Stromal cell of bone marrow (primary cell): Measurements from ENCODE around the gene MAP3K4.
"Not testable (repeated sequence)": the region's sequence is repeated elsewhere in the genome, so short reads cannot be mapped to it uniquely, and the experiment has no call there.

ENCODE experiments used
- DNase-seq: peaks from one replicate; pipeline ENCODE4 v3.0.0-alpha.2; 2012; ENCODE audit warnings: low read depth

Gene MAP3K4

DNA sequence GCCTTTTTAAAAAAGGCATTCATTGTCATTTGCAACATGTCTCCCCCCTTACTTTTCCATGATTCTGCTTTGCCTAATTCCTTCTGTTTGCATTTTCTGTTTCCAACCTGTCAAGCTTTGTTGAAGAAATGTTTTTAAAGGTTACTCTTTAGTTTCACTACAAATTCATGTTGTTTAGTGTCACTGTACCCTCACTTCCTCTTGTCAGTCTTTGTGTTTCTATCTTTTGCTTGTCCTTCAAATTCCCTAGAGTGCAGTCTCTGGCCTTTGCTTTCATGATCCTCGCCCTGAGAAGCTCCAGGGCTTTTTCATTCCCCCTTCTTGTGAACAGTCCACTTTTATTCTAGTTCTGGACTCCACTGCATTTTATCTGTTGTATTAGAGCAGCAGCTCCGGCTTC, 90.6 kb downstream of the MAP3K4 start:
- DNase-seq = no peak

DNA sequence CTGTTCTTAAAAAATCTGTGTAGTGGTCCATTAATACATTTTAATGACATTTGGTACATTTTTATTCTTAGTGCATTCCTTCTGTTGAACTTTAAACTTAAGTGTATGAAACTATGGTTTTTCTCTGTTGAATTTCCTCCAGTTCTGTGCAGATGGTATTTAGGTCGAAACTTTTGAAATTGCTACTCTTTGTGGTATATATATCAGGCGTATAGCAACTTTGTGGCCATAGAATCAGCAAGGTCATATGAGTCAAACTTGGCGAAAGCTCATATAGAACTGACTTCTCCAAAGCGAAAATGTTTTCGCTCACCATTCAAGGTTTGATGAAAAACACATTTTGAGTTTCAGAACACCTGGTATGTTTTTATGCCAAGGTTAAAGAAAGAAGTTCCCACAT, 93.7 kb downstream of the MAP3K4 start:
- DNase-seq = no peak

DNA sequence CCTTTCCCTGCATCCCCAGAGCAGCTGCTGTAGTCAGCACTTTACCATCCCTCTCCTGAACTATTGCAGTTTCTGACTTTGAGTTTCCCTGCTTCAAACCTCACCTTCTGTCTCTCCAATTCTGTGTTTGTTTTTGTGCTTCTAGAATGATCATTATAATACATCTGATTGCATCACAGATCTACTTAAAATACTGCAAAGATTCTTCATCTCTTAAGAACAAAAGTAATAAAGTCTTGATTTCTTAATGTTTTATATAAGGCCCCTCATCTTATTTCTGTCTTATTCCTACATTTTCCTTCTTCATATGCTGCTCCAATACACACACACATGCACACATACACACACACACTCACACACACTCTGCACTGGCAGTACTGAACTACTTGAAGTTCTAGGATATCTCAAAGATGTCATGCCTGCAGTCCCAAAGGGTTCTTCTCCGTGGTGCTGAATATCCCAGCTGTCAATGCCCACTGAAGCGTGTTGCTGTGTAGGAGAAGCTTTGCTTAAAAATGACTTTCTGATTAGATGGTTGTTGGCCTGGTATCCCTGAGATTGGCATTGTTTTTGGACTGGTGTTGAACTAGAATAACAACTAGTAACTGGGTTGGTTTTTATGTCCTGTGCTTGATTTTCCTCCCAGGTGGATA, 97.2 kb downstream of the MAP3K4 start:
- DNase-seq = no peak

DNA sequence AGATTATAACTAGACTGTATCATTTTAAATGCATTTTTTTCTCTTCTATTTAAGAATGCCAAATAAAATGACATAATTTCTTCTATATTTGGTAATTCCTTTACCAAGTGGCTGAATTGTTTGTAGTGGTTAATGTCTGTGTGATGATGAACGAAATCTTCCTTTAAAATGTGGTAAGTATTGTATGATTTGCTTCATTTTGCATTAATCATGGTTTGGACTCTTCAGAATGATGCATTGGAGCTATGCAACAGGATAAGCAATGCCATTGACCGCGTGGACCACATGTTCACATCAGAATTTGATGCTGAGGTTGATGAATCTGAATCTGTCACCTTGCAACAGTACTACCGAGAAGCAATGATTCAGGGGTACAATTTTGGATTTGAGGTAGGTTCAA, 99.6 kb downstream of the MAP3K4 start:
- DNase-seq = no peak

DNA sequence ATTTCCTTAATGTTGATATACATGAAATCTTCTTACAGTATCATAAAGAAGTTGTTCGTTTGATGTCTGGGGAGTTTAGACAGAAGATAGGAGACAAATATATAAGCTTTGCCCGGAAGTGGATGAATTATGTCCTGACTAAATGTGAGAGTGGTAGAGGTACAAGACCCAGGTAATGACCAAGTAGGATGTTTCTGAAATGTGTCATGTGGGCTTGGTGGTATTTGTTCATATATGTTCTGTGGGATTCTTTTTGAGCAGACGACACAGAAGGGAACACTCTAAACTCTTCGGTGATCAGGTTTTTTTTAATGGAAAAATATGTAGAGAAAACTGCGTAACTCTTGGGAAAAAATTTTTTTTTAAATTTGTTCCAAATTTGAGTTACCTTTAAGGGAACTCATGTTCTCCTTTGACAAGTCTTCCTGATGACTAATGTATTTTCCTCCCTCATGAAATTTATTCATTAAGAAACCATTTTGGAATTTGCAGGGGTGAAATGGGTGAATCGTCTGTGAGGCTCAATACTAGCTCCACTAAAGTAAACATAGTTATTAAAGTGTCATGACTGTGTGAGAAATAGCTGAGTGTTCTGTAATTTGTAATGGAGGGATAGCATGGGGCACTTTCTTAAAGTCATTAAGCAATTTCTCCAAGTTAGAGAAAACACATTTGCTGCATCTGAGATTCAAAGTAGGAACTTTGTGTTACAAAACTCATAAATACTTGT, 100.6 kb downstream of the MAP3K4 start:
- no peak for DNase-seq

DNA sequence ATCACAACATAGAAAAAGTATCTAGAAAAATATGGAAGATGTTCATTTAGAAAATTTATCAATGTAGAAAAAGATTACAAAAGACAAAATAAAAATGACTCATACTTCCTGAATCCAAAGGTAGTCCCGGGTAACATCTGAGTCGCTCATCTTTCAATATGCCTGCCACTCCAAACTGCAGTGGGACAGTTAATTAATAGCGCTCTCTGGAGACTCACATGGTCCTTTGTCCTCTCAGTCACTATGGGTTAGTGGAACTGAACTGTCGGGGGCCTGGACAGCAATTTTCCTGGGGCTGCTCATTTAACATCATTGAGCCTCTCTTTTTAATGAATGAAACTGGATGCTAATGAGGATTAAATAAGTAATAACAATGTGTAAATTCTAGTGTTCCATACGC, 103.4 kb downstream of the MAP3K4 start:
- DNase-seq = no peak

DNA sequence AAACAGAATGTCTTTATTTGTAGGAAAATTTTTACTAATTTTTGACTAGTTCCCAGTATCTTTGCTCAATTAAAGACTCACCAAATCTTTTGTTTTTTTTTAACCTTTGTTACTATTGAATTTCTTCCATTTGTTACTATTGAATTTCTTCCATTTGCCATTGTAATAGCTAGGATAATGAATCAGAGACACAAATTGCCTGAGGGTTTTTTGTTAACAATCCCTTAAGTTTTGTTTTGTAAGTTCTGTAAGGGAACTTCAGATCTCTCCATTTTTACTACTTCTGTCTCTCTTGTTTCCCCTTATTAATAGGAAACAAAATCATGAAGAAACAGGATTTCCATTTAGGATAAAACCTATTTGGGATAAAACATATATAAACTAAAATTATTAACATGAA, 104.3 kb downstream of the MAP3K4 start:
- no peak for DNase-seq

DNA sequence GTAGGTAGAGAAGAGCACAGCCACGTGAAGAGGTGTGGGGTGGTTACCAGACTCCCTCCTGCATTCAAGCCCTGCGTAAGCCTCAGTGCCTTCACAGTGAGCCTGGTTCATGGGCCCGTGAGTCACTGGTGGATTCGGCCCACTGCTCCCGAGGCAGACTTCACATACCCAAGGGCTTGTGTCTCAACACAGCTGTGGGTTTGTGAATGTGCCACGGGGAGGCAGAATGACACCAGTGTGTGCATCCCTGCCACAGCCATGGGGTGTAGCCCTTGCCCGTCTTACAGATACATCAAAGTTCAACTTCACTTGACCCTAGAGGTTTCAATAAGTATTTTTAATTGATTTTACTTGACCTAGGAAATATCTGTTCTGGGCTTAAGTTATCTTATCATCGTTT, 108.5 kb downstream of the MAP3K4 start:
- no peak for DNase-seq

DNA sequence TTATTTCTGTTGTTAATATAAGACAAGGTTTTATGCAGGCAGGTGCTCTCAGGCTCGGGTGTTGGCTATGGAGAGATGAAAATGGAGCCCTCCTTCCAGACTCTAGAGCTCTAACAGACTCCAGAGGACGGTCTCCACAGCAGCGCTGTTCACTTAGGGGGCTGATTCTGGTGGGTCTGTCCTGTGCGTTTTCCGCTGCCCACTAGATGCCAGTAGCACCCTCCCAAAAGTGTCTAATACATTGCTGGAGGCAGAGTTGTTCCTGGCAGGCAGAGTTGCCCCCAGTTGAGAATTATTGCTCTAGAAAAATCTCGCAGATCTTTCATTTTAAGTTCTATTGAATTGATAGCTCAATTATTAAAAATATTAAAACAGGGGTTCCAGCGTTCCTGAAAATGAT, 109.9 kb downstream of the MAP3K4 start:
- DNase-seq = no peak

DNA sequence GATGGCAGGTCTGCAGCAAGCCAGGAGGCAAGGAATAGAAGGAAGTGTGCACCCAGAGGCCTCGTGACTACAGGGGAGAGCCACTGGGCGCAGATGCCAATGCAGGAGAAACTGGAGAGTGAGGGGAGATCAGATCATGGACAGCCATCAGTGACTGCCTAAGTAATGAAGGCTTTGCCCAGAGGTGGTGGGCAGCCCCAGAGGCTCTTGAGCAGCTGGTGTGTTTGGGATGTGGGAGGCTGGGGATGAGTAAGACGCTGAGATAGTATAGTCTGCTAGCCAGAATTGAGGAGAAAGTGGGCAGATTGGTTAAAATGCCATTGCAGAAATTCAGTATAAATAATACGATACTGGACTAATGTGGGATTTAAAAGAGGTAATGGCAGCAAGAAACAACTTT, 111.9 kb downstream of the MAP3K4 start:
- DNase-seq = no peak

DNA sequence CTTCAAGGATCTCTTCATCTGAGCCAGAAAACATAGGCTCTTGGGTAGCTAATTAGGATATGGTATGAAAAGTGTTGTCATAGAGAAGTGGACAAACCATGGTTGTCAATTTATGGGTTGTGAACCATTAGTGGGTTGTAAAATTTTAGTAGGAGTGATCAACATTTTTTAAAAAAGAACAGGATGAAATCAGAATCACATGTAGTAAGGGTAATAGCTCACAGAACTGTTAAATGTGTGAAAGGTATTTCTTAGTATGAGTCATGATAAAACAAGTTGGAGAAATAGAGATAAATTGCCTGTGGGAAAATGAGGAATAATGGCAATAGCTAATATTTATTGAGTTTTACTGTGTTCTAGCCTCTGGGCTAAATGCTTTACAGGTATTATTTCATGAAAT, 113.4 kb downstream of the MAP3K4 start:
- DNase-seq = no peak

DNA sequence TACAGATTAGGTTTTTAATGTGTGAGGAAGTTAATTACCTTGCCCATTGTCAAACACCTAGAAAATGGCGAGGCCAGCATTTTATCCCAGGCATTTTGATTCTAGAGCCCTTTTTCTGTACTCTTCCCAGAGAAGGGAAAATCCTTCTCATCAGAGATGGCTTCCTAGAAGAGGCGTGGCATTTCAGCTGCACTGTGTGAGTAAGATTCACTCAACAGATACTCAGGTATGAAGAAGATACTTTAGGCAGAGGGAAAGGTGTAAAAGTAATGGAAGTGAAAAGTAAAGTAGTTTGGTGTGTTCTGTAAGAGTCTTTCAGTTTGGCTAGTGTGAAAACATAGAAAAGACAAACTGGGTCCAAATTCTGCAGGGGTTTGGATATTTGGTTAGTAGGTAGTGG, 113.8 kb downstream of the MAP3K4 start:
- no peak for DNase-seq

DNA sequence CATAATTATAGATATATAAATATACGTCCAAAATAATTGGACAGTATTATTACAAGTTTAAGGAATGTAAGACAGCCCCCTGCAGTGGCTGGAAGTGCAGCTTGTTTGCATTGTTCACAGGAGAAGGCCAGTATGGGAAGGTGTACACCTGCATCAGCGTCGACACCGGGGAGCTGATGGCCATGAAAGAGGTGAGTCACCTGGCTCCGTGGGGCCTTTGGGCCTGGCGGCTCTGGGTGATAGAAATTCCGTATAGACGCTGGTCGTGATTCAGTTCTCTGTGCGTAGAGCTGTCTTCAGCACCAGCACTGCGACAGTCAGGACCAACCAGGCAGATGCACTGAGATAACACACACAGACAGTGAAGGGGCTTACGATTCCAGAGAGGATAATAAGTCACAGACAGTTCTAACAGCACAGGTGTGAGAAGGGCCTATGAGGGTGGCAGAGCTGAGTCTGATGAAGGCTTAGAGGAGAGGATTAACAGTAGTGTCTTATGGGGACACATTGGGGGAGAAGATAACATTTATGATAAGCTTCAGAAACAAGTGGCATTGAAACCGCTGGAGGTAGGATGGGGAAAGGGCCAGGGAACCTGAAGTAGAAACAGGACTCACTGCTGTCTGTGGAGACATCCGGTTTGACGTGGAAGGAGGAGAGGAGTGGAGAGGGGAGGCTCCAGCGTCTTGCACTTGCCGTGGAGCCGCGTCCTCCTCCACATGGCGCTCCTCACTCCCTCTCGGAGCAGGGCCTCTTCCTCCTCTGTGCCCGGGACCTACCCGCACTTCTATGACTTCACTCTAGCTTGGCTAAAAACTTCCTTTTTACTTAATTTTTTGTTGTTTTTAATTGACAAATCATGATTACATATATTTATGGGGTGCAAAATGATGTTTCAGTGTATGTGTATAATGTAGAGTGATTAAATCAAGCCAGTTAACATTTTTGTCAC, 116.5 kb downstream of the MAP3K4 start:
- no peak for DNase-seq

DNA sequence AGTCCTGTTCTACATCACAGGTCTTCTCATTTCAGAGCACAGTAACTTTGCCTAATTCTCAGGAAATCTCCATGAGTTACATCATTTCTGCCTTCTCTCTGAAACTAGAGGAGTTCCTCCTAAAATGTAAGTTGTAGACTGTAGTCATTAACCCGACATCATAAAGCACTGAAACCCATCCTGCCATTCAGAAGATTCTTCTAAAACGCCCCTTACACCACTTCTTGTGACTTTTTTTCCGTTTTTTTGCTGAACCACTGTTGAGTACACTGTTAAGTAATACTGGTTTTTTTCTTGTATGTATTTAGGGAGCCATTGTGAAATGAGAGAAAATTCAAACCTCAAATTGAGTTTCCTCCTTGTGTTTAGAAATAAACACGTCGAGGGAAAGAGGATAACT, 117.3 kb downstream of the MAP3K4 start:
- no peak for DNase-seq

DNA sequence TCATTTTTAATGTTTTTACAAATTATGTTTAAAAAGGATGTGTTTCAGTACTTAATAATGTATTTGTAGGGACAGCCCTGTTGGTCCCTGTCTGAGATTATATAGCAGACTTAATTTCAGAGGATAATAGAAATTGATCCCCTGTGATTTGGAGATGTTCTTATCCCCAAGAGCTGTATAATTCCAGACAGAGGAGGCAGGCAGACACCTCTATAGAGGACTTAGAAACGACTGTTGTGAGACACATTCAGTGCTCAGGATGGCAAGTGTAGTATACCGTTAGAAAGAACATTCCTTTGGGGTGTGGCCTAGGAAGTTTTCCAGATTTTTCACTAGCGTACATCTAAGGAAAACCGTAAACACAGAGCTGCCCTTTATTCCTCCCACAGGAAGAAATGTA, 117.8 kb downstream of the MAP3K4 start:
- no peak for DNase-seq

DNA sequence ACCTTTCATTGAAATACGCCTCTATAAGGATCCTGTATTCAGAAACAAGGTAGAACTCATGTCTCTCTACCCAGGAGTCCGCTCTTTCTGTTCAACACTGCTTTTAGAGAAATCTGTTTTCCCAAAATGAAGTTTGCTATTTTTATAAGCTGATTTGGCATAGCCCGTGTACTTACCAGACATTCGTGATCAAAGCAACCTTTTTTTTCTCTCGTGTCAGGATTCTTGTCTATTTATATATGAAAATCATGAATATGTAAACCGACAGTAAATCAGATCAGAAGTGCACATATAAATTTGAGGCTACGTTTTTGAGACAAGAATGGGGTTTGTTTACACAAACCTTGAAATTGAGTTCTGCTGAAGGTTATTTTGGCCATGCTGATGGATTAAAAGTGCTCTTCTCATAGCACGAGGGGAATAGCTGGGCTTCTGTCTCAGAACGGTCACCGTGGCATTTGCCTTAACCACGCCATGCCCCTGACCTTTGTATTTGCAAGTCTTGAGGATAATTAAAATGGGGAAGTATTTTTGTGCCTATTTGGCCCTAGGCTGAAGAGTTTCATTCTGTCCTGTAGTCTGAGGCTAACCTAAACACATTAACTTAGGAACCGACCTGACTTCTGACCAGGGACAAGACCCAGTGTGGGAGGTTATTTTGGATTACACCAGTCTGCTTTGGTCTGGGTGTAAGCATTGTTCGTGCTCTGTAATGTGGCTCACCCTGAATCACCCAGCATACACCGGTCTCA, 118.6 kb downstream of the MAP3K4 start:
- no peak for DNase-seq

DNA sequence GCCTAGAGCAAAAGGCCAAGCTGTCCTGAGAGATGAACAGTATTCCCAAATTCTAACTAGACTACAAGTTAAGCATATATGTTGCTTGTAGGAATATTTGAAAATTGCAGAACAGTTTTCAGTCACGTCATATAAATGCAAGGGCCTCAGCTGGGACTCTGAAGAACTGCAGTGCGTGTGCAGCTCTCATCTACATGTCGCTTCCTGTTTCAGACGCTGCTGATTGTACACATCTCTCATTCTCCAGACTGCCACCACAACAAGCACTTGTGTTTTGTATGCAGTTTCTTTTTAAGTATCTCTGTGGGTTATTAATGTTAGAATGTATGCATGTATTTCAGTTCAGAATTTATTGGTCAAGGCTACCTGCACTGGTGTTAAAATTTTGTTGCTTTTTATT, 119.7 kb downstream of the MAP3K4 start:
- DNase-seq = no peak

DNA sequence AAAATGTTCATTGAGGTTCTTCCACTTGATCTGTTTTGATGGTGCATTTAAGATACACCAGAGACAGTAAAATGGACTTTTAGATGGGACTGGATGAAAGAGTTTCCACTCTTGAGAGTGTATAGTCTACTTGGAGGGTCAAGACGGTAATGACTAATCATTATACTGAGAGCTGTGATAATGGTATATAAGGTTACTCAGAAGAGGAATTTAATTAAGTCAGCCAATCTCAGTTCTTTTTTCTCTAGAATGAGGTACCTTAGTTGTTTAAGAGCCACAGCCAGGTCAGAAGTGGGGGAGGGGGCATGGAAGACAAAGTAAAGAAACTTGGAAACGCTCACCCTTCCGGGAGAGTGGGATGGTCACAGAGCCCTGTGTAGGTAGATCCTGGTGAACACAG, 123.9 kb downstream of the MAP3K4 start:
- no peak for DNase-seq

DNA sequence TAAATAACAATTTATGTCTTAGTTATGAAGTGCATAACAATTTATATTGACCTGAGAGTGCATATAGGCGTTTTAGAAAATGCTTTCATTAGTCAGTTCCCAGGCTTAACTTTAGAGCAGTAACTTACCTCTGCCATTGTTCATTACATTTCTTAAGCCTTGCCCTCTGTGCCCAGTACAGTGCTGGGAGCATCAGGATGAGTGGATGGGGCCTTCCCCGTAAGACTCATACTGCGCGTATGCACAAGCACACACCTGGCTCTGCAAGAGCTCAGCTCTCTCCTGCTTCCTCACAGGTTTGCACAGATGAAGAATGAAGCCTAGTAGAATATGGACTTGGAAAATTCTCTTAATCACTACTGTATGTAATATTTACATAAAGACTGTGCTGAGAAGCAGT, 125.0 kb downstream of the MAP3K4 start:
- DNase-seq = no peak

DNA sequence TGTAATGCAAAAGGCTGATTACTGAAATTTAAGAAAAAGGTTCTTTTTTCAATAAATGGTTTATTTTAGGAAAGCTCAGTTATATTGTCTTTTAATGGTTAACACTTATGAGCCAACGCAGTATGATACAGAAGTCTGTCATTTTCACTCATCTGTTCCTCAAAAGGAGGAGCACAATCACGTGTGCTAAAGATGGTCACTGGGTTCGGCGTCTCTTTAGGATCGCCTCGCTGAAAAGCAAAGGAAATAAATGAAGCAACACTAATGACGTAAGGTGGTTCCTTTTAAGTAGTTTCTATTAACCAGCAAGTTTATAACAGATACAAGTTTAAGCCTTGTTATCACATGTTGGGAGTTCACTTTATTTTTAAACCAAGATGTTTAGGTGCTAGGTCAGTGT, 125.7 kb downstream of the MAP3K4 start:
- no peak for DNase-seq

DNA sequence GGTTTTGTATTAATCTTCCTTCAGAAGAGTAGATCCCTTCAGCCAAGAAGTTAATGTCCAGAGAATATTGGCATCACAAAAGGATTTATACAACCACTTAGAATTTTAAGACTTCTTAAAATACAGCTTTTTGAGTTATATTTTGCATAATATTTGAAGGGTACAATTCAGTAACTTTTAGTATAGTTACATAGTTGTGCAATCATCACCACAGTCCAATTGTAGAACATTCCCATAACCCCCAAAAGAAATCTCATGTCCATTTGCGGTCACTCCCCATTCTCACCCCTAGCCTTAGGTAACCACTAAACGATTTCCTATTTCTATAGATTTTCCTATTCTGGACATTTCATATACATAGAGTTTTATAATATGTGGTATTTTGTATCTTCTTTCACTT, 126.4 kb downstream of the MAP3K4 start:
- DNase-seq = no peak

DNA sequence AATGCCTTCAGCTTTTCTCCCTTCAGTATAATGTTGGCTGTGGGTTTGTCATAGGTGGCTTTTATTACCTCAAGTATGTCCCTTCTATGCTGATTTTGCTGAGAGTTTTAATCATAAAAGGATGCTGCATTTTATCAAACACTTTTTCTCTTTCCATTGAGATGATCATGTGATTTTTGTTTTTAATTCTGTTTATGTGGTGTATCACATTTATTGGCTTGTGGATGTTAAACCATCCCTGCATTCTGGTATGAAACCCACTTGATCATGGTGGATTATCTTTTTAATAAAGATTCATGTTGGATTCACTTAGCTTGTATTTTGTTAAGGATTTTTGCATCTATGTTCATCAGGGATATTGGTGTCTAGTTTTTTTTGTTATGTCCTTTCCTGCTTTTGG, 131.8 kb downstream of the MAP3K4 start:
- DNase-seq = not testable (repeated sequence)
